PC-3 (cell line): ENCODE results near the gene ECHS1.

Experiments used
- CTCF ChIP-seq: fragments of 300-600 bp; sonication (generic); conservative IDR thresholded peaks from 2 replicates; pipeline ENCODE4 v1.5.1; 2017; ENCODE audit warnings: antibody characterized with exemption, low read depth, mild to moderate bottlenecking, low read length
- EZH2 ChIP-seq: fragments of 300-600 bp; sonication (generic); IDR thresholded peaks from one replicate; pipeline ENCODE4 v1.6.1; 2017; ENCODE audit warnings: antibody characterized with exemption, mild to moderate bottlenecking, low read length; ENCODE audit not compliant: unreplicated experiment

GRCh38 chr10:133412381-133412711, 39.2 kb upstream of the ECHS1 start:
- TF ChIP-seq CTCF: no peak
- TF ChIP-seq EZH2: no peak
